Esophagus muscularis mucosa (tissue), 4 donors: Measurements from ENCODE around the gene TMED8.

Source experiments
- CTCF ChIP-seq, 3 experiments: fragments of 200-600 bp in 2 of 3; fragments of 450-650 bp in 1 of 3; sonication (generic) in 2 of 3; IDR thresholded peaks; one replicate each; pipeline ENCODE4 v1.5.1; 2017 to 2019; ENCODE audit warnings: antibody characterized with exemption in 3 of 3, mild to moderate bottlenecking in 2 of 3, moderate library complexity in 1 of 3
- EP300 ChIP-seq: sonication (generic); formaldehyde crosslinking; IDR thresholded peaks from one replicate; pipeline ENCODE4 v1.6.1; 2017; ENCODE audit warnings: antibody characterized with exemption
- POLR2A ChIP-seq: fragments of 450-650 bp; IDR thresholded peaks from one replicate; pipeline ENCODE4 v1.6.1; 2017; ENCODE audit warnings: antibody characterized with exemption, moderate library complexity, mild to moderate bottlenecking, low read depth
- POLR2AphosphoS5 ChIP-seq, 2 donors: sonication (generic); formaldehyde crosslinking; IDR thresholded peaks; one replicate each; pipeline ENCODE4 v1.6.1; 2017; ENCODE audit warnings: antibody characterized with exemption in 2 of 2

GRCh38 chr14:77286576-77286975 is 90.3 kb downstream of the TMED8 start:
- TF ChIP-seq CTCF (IDR thresholded peaks at IDR 0.05) (no peak), EP300 (no peak), POLR2A (no peak), POLR2AphosphoS5 (IDR thresholded peaks at IDR 0.05) (no peak)
